Fibroblast of skin of left quadriceps (primary cell): ENCODE results near the gene RNF25.

Experiments
- DNase-seq, 2 experiments: peaks; one replicate each; pipeline ENCODE4 v3.0.0-alpha.2; 2013; ENCODE audit warnings: low read depth in 2 of 2

Gene RNF25

DNA sequence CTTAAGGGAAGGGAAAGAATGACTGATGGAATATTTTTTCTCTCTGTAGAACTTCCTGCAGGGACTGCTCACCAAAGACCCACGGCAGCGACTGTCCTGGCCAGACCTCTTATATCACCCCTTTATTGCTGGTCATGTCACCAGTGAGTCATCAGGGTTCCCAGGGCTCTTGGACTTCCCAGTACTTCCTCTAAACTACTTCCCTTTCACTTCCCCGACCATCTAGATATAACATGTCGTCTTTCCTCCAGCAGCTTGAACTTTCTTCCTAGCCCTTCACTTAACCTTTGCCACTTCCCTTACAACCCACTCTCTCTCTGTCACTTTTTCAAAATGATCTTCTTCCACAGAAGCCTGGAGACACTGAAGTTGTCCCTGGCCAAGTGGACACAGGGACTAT, 7.3 kb upstream of the RNF25 start:
- DNase-seq, result no peak

DNA sequence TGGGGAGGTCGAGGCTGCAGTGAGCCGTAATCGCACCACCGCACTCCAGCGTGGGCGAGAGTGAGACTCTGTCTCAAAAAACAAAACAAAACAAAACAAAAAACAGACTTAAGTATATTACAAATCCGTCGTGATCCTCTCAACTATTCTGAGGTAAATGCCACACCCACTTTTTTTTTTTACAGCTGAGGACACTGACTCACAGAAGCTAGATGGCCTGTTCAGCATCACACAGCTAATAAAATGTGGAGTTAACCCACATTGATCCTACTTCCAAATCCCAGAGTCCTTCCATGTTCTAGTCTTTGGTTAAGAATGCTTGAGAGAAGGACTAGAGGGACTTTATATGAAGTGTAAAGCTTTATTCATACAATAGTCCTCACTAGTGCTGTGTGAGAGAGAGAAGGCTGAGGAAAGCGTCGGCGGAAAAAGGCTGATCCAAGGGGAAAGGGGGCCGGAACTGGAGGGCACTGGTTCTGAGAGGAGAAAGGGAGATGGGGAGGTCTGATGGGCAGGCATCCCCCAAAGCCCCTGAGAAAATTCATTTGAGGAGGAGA, 627 bp downstream of the RNF25 start:
- no peak for DNase-seq

DNA sequence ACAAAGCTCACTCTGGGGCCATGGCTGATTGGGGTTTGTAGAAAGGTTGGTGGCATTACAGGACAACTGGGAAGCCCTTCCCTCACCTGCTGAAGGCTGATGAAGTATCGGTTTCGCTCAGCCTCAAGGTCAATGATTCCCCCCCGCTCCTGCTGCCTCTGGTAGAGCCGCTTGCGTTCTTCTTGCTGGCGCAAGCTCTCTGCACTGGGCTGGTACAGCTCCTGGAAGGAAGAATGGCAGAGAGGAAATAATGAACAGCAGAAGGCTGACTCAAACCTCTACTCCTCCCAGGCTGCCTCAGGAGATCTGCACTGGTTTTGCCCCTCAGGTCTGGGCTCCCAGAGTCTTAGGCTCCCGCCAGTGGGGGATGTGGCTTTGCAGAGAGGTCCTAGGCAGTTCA, 7.1 kb downstream of the RNF25 start:
- DNase-seq, result no peak

DNA sequence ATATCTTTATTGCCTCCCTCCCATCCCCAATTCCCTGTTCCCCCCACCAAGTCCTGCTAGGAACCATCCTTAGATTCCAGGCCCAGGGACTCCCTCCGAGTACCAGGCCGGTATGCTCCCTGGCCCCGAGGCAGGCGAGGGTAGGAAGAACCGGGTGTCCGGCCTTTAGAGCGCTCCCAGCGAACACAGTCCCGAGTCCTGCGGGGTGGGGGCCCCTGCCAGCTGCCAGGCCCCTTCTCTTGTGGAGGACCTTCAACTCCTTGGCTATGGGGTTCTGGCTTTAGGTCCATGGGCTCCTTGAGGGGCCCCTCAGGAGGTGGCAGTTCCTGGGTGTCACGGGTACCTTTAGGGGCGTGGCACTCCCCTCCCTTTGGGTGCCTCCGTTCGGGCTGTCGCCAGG, 7.9 kb downstream of the RNF25 start:
- no peak for DNase-seq

DNA sequence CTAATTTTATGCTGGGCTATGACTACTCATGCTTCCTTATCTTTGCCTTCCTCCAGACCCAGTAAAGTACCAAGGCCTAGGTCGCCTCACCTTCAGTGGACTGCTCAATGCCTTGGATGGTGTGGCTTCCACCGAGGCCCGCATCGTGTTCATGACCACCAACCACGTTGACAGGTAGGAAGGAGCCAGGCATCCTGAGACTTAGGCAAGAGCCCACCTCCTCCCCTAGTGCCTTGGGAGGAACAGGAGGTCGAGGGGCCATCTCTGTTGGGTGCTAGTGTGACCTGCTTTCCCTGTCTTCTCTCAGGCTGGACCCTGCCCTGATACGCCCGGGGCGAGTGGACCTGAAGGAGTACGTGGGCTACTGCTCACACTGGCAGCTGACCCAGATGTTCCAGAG, 9.0 kb downstream of the RNF25 start:
- DNase-seq, result no peak

DNA sequence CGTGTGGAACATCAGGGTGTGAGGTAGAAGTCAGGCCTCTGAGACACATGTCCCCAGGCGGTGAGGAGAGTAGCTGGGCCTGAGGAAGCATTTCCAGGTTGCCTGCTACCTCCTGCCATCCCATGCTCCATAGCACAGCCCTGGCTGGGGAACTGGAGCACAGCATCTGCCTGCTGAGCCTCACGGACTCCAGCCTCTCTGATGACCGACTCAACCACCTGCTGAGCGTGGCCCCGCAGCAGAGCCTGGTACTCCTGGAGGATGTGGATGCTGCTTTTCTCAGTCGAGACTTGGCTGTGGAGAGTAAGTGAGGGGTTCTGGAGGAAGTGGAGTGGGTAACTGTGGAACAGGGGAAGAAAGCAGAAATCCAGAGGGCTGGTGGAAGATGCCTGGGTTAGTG, 9.4 kb downstream of the RNF25 start:
- DNase-seq, result no peak

DNA sequence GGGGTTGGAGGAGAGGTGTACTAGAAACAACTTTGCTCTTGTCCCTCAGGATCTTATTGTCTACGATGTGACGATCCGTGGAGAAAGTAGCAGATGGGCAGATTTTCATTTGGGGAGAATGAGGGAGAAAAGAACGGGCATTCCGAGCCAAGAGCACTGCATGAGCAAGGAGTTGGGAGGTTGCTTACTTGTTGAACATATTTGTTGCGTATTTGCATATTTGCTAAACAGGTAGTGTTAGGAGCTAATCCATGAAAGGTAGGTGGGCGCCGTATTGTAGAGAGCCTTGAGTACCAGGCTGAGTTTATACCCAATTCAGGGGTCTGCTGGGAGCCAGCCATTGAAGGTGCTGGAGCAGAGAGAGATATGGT, 11.8 kb downstream of the RNF25 start:
- DNase-seq, result no peak

DNA sequence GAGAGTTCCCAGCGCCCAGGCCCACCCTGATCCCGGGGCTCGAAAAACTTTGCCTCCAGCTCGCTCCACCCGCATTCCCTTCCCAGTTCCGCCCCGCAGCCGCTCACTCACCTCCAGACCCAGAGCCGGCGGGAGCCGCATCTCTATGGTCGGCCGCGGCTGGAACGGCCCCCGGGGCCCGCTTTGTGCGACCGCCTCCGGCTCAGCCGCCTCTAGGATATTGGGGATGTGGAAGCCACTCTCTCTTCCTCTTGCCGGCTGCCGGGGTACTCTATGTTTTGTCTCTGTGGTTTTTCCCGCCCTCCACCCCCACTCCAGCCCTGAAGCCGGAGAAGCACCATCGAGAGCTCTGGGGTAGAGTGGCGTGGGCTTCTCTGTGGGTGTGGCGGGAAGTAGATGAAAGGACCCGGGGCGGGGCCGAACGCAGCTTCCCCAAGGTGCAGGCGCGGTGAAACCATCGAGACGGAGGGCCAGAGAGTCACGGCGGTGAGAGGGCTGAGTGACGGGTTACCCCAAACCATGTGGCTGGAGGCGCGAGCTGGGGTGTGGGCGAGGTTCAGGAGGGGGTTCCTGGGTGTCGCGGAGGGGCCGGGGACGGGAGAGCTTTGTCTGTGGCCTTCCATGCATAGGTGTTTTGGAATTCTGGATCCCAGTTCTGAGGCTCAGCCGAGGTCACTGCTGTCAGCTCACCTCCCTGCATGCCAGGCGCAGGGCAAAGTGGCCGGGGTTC, 12.4 kb downstream of the RNF25 start, which contains the start of the genes BCS1L and ZNF142:
Gene BCS1L, plus strand, starts transcription at position 426 of the 730 bp plus-strand sequence. CDS start 1,305 bp downstream, outside the sequence.
Gene ZNF142, minus strand, starts transcription at position 366 of the 730 bp plus-strand sequence. CDS start 3,194 bp downstream, outside the sequence.
- peak; percentile 66 to 69 for DNase-seq

DNA sequence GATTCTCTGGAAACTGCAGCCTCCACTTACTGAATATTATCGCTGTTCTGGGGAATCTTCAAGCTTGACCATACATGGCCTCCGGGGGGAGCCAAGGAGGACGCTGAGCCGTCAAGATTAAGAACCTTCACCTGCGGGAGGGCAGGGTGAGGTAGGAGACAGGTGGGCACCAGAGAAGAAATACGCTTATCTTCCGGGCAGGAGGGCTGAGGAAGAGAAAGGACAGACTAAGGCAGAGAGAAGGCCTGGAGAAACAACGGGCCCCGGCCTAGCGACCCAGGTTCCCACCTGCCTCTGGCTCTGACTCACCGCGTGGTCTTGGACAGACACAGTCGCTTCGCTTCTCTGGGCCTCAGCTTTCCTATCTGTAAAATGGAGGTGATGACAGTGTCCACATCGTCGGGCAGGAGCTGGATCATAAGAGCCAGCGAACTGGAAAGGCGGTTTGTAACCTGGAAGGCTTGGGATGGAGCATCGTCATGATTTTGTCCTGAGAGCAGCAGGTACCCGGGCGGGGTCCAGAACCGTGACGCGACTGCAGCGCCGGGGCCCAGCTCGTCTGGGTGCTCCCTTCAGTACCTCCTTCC, 13.0 kb downstream of the RNF25 start:
- no peak for DNase-seq

DNA sequence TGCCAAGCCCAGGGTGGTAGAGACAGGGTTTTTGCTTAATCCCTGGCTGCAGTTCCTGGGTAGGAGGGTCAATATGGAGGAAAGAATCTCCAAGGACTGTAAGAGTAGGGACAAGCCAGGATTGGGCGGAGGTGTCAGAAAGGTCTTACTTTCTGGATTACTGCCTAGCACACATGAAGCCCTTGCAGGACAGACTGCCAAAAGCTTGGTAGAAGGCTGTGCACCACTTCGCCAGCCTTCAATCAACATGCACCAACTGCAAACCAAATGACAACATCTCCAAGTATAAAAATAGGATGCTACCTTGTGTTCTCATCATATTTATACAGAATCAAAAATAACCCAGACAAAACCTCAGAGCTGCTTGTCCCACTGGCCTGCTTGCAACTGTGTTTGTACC, 16.1 kb downstream of the RNF25 start:
- no peak for DNase-seq

DNA sequence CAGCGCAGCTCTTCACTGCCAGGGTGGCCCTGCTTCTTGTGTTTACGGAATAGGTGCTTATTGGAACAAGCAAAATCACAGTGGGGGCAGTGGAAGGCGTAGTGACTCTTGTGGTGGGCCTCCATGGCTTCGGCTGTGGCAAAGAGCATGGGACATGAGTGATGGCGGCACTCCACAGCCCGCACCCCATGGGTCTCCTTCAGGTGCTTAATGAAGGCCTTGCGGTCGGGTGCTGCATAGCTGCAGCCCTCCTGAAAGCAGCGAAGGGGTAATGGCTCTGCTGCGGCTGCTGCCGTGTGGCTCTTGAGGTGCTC, 23.1 kb downstream of the RNF25 start:
- DNase-seq, result no peak

DNA sequence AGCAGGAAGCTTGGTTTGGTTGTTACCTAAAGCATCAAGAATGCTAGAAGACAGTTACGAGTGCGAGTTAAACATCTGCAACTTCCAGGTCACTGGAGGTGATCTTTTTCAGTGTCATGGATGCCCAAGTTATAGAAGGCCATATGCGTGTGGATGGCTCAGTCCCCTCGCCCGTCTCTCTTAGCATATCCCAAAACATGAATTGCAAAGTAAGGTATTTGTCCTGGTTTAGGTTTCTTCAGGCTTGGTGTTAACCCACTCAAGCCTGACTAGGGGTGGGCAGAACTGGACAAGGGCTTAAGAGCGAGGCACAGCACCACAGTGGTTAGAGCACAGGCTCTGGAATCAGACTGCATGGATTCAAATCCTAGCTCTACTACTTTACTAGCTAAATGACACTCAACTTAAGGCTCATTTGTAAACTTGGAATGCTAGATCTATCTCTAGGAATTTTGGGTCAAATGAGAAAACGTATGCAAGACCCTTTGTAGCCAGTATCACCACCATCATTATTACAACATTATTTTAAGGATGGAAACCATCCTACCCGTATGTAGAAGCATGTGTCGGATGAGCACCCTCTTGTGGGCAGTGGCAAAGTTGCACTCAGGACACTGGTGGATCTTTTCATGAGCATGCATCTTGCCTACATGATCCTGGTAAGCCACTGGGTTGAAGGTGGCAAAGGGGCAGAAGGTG, 23.6 kb downstream of the RNF25 start:
- peak; percentile 18 to 21 for DNase-seq

DNA sequence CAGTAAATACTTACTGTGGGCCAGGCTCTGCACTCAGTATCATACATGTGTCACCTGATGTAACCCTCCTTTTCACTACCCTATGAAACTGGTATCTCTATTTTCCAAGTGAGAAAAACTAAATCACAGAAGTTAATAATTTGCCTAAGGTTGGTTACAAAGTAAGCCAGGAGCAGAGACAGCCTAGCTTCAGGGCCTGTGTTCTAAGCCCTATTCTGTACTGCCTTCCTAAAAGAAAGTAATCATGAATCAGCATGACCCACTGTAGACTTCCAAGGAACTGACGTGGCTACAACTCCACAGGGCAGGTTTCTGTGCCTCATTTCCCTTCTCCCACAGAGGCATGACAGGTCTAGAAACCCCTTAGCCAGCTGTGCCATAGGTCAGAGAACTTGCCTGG, 26.7 kb downstream of the RNF25 start:
- no peak for DNase-seq

DNA sequence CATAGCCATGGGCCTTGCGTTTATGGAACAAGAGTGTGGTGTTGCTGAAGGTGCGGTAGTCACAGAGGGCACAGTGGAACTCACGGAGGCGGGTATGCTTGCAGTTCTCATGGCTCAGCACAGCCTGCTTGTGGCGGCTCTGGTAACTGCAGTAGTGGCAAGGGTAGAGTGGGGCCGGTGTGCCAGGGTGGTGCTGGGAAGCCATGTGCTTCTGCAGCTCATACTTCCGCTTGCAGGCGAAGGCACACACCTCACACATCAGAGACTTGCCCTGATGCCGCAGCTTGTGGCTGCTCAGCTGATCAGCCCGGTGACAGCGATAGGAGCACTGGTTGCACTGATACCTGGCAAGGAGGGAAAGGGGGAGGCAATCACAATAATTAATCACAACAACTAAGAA, 27.1 kb downstream of the RNF25 start:
- no peak for DNase-seq

DNA sequence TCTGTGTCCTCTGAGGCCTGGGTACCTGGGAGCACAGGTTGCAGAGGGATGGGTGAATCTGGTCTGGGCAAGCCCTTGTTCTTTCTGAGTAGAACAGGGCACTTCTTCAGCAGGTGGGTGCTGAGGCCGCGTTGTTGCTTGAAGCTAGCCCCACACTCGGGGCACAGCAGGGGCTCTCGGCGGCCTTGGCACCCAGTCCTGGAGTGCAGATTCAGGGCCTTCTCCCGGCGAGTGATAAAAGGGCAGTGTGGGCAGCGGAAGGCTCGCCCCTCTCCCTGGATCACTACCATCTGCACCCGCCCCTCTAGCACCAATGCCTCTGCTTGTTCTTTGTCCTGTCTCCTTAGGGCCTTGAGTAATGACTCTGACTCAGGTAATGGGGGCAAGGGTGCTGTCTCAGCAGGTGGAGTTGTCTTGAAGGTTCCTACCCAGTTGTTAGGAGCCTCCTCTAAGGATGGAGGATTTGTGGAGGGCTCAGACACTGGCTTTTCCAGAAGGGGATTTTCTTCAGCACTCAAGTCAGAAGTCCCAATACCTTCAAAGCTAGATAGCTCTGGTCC, 28.0 kb downstream of the RNF25 start:
- DNase-seq, result no peak

DNA sequence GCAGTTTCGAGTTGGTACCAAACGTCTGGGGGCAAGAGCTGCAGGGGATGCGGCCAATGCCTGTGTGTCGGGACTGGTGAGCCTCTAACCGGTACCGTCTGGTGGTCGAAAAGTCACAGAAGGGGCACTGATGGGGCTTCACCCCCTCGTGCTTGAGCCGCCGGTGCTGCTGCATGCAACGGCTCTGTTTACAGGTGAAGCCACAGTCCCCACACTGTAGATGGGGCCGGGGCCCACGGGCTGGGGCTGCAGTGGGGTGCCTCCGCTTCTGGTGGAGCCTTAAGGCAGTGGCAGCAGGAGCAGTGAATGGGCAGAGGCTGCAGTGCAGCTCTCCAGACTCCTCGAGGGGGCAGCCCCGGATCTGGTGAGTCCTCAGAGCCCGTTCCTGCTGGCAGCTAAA, 29.0 kb downstream of the RNF25 start:
- DNase-seq, result no peak

DNA sequence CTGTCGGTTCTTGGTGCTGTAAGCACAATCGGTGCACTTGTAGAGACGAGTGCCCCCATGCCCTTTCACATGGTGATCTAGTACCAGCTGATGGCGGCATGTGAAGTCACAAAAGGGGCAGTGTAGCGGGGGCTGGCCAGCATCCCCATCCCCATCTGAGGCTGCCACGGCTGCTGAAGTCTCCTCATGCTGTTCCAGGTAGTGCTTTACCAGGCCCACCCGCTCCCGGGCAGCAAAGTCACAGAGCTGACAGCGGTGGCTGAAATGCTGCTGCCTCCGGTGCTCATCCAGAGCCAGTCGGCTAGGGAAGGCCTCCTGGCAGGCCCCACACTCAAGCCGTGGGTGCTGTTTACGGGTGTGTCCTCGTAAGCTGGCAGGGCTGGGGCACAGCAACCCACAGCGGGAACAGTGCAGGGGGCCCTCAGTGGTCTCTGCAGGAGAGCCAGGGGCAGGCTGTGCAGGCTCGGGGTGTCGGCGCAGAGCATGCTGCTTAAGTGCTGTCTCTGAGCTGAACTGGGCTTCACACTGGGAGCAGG, 29.6 kb downstream of the RNF25 start:
- no peak for DNase-seq

DNA sequence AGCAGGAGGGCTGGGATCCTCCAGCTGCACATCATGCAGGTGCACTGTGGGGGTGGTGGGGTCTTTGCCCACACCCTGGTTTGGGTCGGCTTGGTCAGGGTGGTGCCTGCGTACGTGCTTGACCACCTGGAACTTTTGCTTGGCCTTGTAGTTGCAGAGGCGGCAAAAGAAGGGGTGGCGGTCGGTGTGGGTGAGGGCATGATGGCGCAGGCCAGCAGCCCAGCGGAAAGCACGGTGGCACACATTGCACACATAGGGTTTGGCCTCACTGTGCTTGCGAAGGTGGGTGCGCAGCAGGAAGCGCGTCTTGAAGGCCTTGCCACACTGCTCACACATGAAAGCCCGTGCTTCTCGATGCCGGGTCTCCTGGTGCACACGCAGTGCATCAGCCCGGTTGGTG, 33.4 kb downstream of the RNF25 start:
- no peak for DNase-seq

DNA sequence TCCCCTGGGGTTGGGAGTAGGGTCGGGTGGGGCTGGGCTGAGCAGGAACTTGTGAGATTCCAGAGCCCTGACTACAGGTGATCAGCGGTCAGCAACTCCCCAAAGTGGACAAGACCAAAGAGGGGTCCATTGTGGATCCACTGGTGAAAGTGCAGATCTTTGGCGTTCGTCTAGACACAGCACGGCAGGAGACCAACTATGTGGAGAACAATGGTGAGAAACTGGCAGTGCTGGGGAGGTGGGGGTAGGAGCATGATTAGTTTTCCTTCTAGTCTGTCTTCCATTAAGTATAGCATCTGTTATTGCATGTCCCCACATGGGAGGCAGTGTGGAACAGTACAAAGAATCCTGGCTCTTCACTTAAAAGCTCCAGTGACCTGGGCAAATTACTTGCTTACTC, 36.1 kb downstream of the RNF25 start:
- DNase-seq, result no peak

DNA sequence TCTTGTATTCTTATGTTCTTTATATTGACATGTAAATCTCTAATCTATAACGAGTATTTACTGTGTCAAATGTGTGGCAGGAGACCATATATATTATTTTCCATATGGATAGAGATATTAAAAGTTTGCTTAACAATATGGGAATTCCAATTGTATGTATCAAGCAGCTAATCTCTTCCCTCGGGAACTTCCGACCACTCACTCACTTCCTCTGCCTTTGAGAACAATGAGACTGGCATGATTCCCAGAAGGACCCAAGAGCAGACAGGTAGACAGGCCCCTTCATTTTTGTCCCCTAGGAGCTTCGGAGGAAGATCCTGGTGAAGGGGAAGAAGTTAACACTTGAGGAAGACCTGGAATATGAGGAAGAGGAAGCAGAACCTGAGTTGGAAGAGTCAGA, 40.0 kb downstream of the RNF25 start:
- peak; percentile 7 to 16 for DNase-seq

DNA sequence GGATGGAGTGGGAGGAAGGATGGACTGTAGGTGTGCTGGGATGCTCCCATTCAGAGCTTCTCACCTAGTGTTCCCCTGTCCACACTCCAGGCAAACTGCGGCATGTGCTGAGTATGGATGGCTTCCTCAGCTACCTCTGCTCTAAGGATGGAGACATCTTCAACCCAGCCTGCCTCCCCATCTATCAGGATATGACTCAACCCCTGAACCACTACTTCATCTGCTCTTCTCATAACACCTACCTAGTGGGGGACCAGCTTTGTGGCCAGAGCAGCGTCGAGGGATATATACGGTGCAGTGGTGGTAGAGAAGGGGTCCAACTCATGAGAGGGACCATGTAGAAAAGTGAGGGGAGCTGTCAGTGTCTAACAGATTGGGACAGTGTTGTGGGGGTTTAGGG, 43.9 kb downstream of the RNF25 start:
- DNase-seq, result no peak

DNA sequence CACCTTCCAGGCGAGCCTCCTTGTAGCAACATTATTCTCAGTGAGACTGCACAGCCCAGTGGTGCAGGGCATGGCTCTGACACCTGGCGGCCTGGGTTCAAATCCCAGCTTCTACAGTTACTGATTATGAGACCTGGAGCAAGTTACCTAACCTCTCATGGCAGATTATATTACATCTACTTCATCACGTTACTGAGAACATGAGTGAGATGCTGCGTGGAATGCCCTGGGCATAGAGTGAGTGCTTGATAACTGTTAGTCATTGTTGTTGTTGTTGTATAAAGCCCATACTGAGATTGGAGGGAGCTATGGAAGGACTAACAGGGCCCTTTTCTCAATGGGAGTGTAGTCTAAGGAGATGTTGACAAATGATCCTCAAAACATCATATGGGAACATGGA, 45.4 kb downstream of the RNF25 start:
- DNase-seq, result no peak
